ENCODE results near the gene RABAC1. TPM values are rescaled to one million over a fixed set of nuclear protein-coding genes. Genes with fewer than 3 reads are reported as not detected.

The RABAC1 gene
- total and polyA plus RNA-seq, 2 of the 4 experiments (the other 2 are of a cell fraction) = 117 to 276 TPM

- no peak for ATAC-seq (ENCODE audit: low read depth)
- H3K79me1 ChIP-seq (ENCODE audit: low read depth in 1 of 2, low read length in 2 of 2) = no peaks in the 10 kb centered on the region
Measured at GRCh38 chr19:41925208-41926003, 33.7 kb downstream of the RABAC1 start.

More at GRCh38 chr19:41925208-41926003, 33.7 kb downstream of the RABAC1 start:
- Histone ChIP-seq H3K56ac (ENCODE audit: extremely low read depth, insufficient read depth, low read length) (no peak overlapping the region), H4K91ac (ENCODE audit: insufficient read depth, low read depth, low read length) (no peak overlapping the region), H2BK15ac (ENCODE audit: low read depth, low read length) (no peak overlapping the region), H3K14ac (replicated peaks; ENCODE audit: low read depth, low read length) (no peak overlapping the region), H3K4ac (ENCODE audit: low read depth, low read length) (no peak overlapping the region), H4K20me1 (ENCODE audit: insufficient read depth, low read length) (peaks cover 24% of the 10 kb centered on the region; the same call in 1 of the 2 replicates), H3K4me1 (ENCODE audit: control insufficient read depth, insufficient read depth, low read length) (peaks cover 5% of the 10 kb centered on the region), H3K23ac (ENCODE audit: low read depth, low read length) (no peak overlapping the region), H2AK9ac (replicated peaks; ENCODE audit: low read depth, low read length, poor library complexity) (no peak overlapping the region), H3K9me1 (ENCODE audit: insufficient read depth, low read length) (no peaks in the 10 kb centered on the region; the same call in 1 of the 2 replicates), H3K9me3 (ENCODE audit: control insufficient read depth, insufficient read depth, low read length) (peaks cover 3% of the 10 kb centered on the region; the same call in 1 of the 2 replicates), H3K27me3 (ENCODE audit: control insufficient read depth, insufficient read depth, low read length) (peaks cover 85% of the 10 kb centered on the region), H3K4me2 (ENCODE audit: low read depth, low read length) (no peak overlapping the region), H3K4me3 (ENCODE audit: insufficient read depth, low read depth, low read length) (no peak overlapping the region), H3K27ac (ENCODE audit: insufficient read depth, low read length) (no peak overlapping the region), H2BK120ac (ENCODE audit: low read depth, low read length) (no peak overlapping the region), H3K36me3 (ENCODE audit: control insufficient read depth, insufficient read depth, low read length) (no peaks in the 10 kb centered on the region), H2AFZ (replicated peaks; ENCODE audit: low read length, poor library complexity) (peak overlapping the region; percentile 51), H2BK20ac (ENCODE audit: low read depth, low read length) (no peak overlapping the region), H3K18ac (ENCODE audit: low read depth, low read length) (no peak overlapping the region), H2AK5ac (ENCODE audit: low read depth, low read length) (no peak overlapping the region), H4K8ac (ENCODE audit: low read depth in 2 of 2, low read length in 2 of 2) (no peak overlapping the region), H2BK5ac (ENCODE audit: low read depth, low read length, poor library complexity, severe bottlenecking) (no peak overlapping the region), H4K5ac (ENCODE audit: low read depth, low read length) (no peak overlapping the region), H3K9ac (ENCODE audit: low read depth, low read length) (no peak overlapping the region)
- CTCF ChIA-PET = interaction anchor here (1.0 kb wide), 1 partner anchor 109 kb away, joined by 4 read pairs; no protein-coding TSS in a partner anchor
- no TSS peak for BruUV-seq (replicated peaks)
- dilution Hi-C loops (cut with HindIII; ENCODE audit: low sequenced_read_pairs, unreplicated experiment) = no loop called here
- WGBS, 2 experiments (ENCODE audit: extremely low coverage in 2 of 2, insufficient read length in 1 of 2) = 40% methylated on average over 7 of the region's 7 CpGs; no CpG with 5 or more reads in 1 of the 2 experiments
- intact Hi-C loops (cut with micrococcal nuclease) = no loop called here
- in situ Hi-C loops (cut with MboI; ENCODE audit: low sequenced_read_pairs) = no loop called here
- POLR2A ChIA-PET (ENCODE audit: unreplicated experiment) = no interaction called here
- TF ChIP-seq MAFK (IDR thresholded peaks at IDR 0.05; ENCODE audit: low read depth, low read length) = no peak
- no peak for TF ChIP-seq FOS (IDR thresholded peaks at IDR 0.05; ENCODE audit: low read depth, low read length)
- TF ChIP-seq, protein P1, sequence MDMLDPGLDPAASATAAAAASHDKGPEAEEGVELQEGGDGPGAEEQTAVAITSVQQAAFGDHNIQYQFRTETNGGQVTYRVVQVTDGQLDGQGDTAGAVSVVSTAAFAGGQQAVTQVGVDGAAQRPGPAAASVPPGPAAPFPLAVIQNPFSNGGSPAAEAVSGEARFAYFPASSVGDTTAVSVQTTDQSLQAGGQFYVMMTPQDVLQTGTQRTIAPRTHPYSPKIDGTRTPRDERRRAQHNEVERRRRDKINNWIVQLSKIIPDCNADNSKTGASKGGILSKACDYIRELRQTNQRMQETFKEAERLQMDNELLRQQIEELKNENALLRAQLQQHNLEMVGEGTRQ (IDR thresholded peaks at IDR 0.05; ENCODE audit: low read depth, low read length) = no peak
- no peak for TF ChIP-seq CHD1 (IDR thresholded peaks at IDR 0.05; ENCODE audit: low read depth, low read length)
- no peak for TF ChIP-seq RAD21 (IDR thresholded peaks at IDR 0.05; ENCODE audit: low read length)
- TF ChIP-seq SMC3 (IDR thresholded peaks at IDR 0.05; ENCODE audit: low read depth, low read length) = no peak
- TF ChIP-seq RFX5 (IDR thresholded peaks at IDR 0.05; ENCODE audit: low read depth, low read length) = no peak
- TF ChIP-seq POLR2A (IDR thresholded peaks at IDR 0.05; ENCODE audit: low read depth, low read length) = no peak
- no peak for TF ChIP-seq MXI1 (IDR thresholded peaks at IDR 0.05; ENCODE audit: borderline replicate concordance, low read depth, low read length)
- TF ChIP-seq CEBPB (IDR thresholded peaks at IDR 0.05; ENCODE audit: low read depth, low read length) = no peak
- no peak for TF ChIP-seq MAZ (IDR thresholded peaks at IDR 0.05; ENCODE audit: borderline replicate concordance, low read depth, low read length)
- TF ChIP-seq RCOR1 (IDR thresholded peaks at IDR 0.05; ENCODE audit: insufficient replicate concordance, low read length) = no peak
- no peak for TF ChIP-seq CTCF (conservative IDR thresholded peaks at IDR 0.05; ENCODE audit: low read depth, low read length)
- TF ChIP-seq NFE2L2 (IDR thresholded peaks at IDR 0.05; ENCODE audit: low read depth, low read length) = no peak
- TF ChIP-seq, protein P2, sequence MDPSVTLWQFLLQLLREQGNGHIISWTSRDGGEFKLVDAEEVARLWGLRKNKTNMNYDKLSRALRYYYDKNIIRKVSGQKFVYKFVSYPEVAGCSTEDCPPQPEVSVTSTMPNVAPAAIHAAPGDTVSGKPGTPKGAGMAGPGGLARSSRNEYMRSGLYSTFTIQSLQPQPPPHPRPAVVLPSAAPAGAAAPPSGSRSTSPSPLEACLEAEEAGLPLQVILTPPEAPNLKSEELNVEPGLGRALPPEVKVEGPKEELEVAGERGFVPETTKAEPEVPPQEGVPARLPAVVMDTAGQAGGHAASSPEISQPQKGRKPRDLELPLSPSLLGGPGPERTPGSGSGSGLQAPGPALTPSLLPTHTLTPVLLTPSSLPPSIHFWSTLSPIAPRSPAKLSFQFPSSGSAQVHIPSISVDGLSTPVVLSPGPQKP (IDR thresholded peaks at IDR 0.05; ENCODE audit: borderline replicate concordance, low read depth, low read length) = no peak
- DNase-seq = no peak

Data from IMR-90 (cell line).